ENCODE measurements around the gene SLC43A2. TPM values are rescaled to one million over a fixed set of nuclear protein-coding genes. Genes with fewer than 3 reads are reported as not detected.
"Not testable (repeated sequence)": the region's sequence is repeated elsewhere in the genome, so short reads cannot be mapped to it uniquely, and the experiment has no call there.

The SLC43A2 gene
- total RNA-seq, 4 donors from 2014 or later = 4.8 to 11.8 (median 10.6) TPM

GRCh38 chr17:1563786-1564613 is 64.6 kb downstream of the SLC43A2 start:
- Histone ChIP-seq H3K4me3 (no peak overlapping the region), H3K27me3 (no peaks in the 10 kb centered on the region), H3K36me3 (no peaks in the 10 kb centered on the region), H3K9me3 (no peaks in the 10 kb centered on the region), H3K27ac (no peak overlapping the region), H3K4me1 (peaks cover 33% of the 10 kb centered on the region)
- DNase-seq (ENCODE audit: low spot score in 2 of 2) = no peak
- WGBS = 74% methylated on average over 19 of the region's 19 CpGs
- TF ChIP-seq POLR2A (IDR thresholded peaks at IDR 0.05) (no peak), POLR2AphosphoS5 (IDR thresholded peaks at IDR 0.05) (no peak)

GRCh38 chr17:1563471-1563785 is 65.2 kb downstream of the SLC43A2 start:
- not testable (repeated sequence) for H3K36me3 ChIP-seq; DNase-seq (ENCODE audit: low spot score in 2 of 2); H3K9me3 ChIP-seq; H3K27me3 ChIP-seq; H3K4me3 ChIP-seq; H3K27ac ChIP-seq
- 67% methylated on average over 15 of the region's 15 CpGs for WGBS
- H3K4me1 ChIP-seq = peaks cover 38% of the 10 kb centered on the region

- H3K27me3 ChIP-seq = no peaks in the 10 kb centered on the region
- H3K4me3 ChIP-seq = peak overlapping the region; percentile 96
- H3K27ac ChIP-seq = peak overlapping the region; percentile 94
- 1% methylated on average over 52 of the region's 62 CpGs for WGBS
- TF ChIP-seq CTCF (IDR thresholded peaks at IDR 0.05) (peak in 1 of 2 donors; percentile 4), POLR2A (IDR thresholded peaks at IDR 0.05) (no peak)
- no peaks in the 10 kb centered on the region for H3K36me3 ChIP-seq
- no peaks in the 10 kb centered on the region for H3K9me3 ChIP-seq
- peaks cover 50% of the 10 kb centered on the region for H3K4me1 ChIP-seq
- DNase-seq (ENCODE audit: low spot score in 2 of 2) = no peak
These were observed 66.4 kb downstream of the SLC43A2 start for GRCh38 chr17:1562176-1562643.

GRCh38 chr17:1561420-1562175 is 67.0 kb downstream of the SLC43A2 start:
- 4% methylated on average over 31 of the region's 47 CpGs for WGBS
- TF ChIP-seq CTCF (IDR thresholded peaks at IDR 0.05) = peak in 1 of 2 donors; percentile 9
- no peak for TF ChIP-seq POLR2A (IDR thresholded peaks at IDR 0.05)
- no peak for DNase-seq (ENCODE audit: low spot score in 2 of 2)
- Histone ChIP-seq H3K36me3 (no peaks in the 10 kb centered on the region), H3K27ac (peak overlapping the region; percentile 94), H3K27me3 (no peaks in the 10 kb centered on the region), H3K4me1 (peaks cover 56% of the 10 kb centered on the region), H3K4me3 (peak overlapping the region; percentile 96), H3K9me3 (no peaks in the 10 kb centered on the region)

- DNase-seq (ENCODE audit: low spot score in 2 of 2) = no peak
- Histone ChIP-seq H3K4me1 (peaks cover 63% of the 10 kb centered on the region), H3K4me3 (peak overlapping the region; percentile 96), H3K9me3 (no peaks in the 10 kb centered on the region), H3K36me3 (no peaks in the 10 kb centered on the region), H3K27ac (no peak overlapping the region), H3K27me3 (no peaks in the 10 kb centered on the region)
- WGBS = 80% methylated on average over 7 of the region's 7 CpGs
- TF ChIP-seq CTCF (IDR thresholded peaks at IDR 0.05) = no peak
- TF ChIP-seq POLR2AphosphoS5 (IDR thresholded peaks at IDR 0.05) = no peak
- TF ChIP-seq POLR2A (IDR thresholded peaks at IDR 0.05) = no peak
- TF ChIP-seq EP300 (IDR thresholded peaks at IDR 0.05) = no peak
These were observed 67.7 kb downstream of the SLC43A2 start for GRCh38 chr17:1560858-1561355.

Data from suprapubic skin (tissue), 4 donors.